ELR (cell line): ENCODE results near the gene SND1.

ENCODE experiments used
- DNase-seq: peaks from one replicate; pipeline ENCODE4 v3.0.0-alpha.2; 2015; ENCODE audit warnings: low read depth

The SND1 gene

DNA sequence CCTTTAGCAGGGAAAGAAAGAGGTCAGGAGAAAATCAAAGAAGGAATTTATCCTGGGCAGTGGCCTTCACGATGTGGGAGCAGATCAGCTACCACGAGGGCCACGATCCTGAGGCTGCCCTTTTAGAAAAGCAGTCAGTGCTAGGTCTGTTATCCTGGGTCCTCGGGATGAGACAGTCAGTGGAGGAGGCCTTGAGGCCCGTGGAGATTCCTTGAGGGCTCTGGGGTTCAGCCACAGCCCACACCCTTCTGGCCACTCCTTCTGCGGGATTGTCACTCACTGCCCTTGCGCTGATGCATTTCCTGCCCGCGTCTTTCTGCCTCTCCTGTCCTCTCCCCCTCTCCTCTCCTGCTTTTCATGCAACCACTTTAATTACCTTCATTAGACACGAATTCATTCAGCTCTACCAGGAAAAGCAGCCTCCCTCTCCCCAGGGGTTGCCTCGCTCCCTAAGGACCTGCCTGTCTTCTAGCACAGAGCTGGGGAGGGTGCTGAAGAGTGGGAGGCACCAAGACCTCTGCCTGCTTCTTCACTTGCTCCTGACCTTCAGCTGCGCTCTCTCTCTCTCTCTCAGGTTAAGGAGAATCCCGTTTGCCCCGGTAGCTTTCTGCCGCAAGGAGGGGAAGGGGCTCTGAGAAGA, 421.8 kb downstream of the SND1 start:
- DNase-seq: no peak

DNA sequence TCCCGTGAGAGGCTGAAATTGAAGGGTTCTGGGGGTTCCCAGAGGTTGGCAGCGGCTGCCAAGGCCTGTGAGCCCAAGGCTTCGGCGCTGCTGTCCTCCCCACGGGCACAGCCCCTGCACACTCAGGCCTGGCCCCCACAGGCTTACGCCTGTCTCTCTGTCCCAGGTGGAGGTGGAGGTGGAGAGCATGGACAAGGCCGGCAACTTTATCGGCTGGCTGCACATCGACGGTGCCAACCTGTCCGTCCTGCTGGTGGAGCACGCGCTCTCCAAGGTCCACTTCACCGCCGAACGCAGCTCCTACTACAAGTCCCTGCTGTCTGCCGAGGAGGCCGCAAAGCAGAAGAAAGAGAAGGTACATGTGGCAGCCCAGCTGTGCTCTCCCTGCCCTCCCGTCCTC, 422.3 kb downstream of the SND1 start:
- DNase-seq: no peak

- DNase-seq: no peak
Measured at GRCh38 chr7:128074736-128075135, 422.7 kb downstream of the SND1 start.

DNA sequence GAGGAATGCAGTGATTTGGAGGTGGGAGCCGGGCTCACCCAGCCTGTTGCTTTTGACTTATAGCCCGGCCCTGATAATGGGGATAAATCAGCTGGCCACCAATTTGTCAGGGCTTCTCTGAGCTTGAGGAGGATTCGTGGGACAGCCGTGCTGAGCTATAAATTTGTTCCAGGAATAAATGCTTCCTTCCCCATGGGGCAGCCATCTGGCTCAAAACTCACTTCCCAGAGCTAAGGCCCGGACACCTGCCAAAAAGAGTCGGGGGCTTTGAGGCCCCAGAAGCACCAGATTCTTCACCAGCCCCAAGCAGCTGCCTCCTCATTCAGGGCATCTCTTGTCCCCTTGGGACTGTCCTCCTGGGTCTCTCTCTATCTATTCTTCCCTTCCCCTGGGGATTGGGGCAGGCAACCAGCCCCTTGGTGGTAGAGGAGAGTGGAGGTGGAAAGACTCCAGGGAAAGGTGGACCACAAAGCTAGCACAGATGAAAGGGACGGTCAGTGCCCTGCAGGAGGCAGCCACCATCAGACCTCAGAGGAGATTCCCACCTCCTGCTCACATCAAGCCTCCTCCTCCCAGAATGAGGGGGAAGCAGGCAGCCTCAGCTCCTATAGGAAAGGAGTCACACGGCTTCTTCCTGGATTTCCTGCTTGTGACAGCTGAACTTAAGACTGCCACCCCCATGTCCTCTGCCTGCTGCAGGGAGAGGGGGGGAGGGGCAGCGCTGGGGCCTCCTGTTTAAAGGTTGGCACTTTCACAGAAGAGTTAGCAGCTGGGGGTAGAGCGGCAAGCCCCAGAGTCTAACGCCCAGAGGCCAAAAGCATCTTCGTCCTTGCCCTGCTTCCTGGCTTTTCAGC, 423.5 kb downstream of the SND1 start:
- DNase-seq: no peak

- DNase-seq: no peak
Measured at GRCh38 chr7:128076196-128076795, 424.3 kb downstream of the SND1 start.

GRCh38 chr7:128076796-128077271, 424.8 kb downstream of the SND1 start:
- DNase-seq: no peak

- DNase-seq: no peak
Measured at GRCh38 chr7:128078309-128078708, 426.3 kb downstream of the SND1 start.

GRCh38 chr7:128080169-128080568, 428.2 kb downstream of the SND1 start:
- no peak for DNase-seq

DNA sequence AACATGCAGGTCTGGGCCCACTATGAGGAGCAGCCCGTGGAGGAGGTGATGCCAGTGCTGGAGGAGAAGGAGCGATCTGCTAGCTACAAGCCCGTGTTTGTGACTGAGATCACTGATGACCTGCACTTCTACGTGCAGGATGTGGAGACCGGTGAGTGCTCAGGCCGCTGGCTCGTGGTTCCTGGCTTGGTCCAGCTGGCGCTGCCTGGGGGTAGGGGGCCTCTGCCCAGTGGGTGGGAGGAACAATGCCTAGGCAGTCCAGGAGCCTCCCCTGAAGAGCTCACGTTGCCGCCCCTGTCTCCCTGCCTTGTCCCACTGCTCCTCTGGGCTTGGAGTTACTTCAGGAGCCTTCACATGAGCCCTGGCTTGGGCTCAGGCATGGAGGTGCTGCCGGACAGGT, 429.4 kb downstream of the SND1 start:
- no peak for DNase-seq

GRCh38 chr7:128081808-128082207, 429.8 kb downstream of the SND1 start:
- DNase-seq: no peak

- DNase-seq: no peak
Measured at GRCh38 chr7:128082431-128082830, 430.4 kb downstream of the SND1 start.

- peak; percentile 25 for DNase-seq
Measured at GRCh38 chr7:128084896-128085608, 433.1 kb downstream of the SND1 start.

- no peak for DNase-seq
Measured at GRCh38 chr7:128090492-128090891, 438.5 kb downstream of the SND1 start.

DNA sequence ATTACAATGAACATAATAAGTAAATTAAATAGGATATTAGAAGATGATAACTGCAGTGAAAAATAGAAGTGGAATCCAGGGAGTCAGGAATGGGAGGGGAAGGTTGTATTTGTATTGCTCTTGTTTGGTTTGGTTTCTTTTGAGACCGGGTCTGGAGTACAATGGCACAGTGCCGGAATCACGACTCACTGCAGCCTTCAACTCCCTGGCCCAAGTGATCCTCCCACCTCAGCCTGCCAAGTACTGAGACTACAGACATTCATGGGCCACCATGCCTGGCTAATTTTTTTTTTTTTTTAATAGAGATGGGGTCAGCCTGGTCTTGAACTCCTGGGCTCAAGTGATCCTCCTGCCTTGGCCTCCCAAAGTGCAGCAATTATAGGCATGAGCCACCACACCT, 439.1 kb downstream of the SND1 start:
- no peak for DNase-seq

DNA sequence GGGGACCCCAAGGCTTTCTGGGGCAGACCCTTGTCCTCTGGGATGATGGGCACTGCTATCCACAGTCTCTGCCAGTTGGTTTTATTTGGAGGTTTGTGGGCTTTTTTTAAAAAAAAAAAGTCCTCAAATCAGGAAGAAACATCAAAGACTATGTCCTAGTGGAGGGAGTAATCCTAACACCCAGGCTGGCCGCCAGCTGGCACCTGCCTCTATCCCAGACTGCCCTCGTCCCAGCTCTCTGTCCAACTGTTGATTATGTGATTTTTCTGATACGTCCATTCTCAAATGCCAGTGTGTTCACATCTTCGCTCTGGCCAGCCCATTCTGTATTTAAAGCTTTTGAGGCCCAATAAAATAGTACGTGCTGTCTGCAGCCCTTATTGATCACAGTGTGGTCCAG, 440.2 kb downstream of the SND1 start:
- DNase-seq: no peak

GRCh38 chr7:128093614-128094570, 441.9 kb downstream of the SND1 start:
- DNase-seq: no peak

DNA sequence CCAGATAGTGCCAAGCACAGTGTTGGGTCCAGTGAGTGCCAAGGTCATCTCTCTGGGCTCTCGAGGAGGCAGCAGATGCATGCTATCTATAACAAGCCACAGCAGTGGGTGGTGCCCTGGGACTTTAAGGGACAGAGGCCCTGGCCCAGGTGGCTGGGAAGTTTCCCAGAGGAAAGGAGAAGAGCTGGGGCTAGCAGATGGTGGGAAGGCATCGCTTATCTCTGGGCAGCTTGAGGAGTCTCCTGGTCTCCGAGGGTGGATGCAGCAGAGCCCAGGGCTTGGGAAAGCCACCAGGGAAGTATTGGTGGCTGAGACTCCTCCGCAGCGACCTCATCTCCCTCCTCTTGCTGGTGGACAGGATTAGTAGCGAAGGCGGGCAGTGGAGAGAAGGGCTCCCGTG, 442.7 kb downstream of the SND1 start:
- no peak for DNase-seq

- peak; percentile 35 for DNase-seq
Measured at GRCh38 chr7:128097211-128097731, 445.3 kb downstream of the SND1 start.

DNA sequence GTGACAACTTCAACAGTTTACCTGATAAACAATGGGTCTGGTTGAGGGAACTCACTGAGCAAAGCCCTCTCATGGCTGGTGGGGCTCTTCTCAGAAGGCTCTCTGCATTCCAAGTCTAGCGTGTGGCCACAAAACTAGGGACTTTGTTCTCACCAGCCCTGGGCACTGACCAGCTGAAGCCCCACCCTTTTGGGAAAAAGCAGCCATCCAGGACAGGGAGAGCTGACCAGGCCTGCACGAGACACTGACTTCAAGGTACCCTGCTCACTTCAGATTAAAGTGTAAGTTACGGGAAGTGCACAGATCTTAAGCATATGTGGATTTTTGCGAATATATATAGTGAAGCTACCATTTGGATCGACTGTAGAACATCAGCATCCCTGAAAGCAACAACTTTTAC, 446.6 kb downstream of the SND1 start:
- DNase-seq: no peak

- DNase-seq: peak; percentile 57
Measured at GRCh38 chr7:128099204-128099671, 447.2 kb downstream of the SND1 start.
